IPS-18c (cell line): Measurements from ENCODE around the gene ENOX1.

Source experiments
- H3K4me3 ChIP-seq: 2 replicates; pipeline ENCODE4 v1.7.0; 2013; ENCODE audit warnings: low read depth, mild to moderate bottlenecking, low read length, moderate library complexity; ENCODE audit not compliant: insufficient read depth
- H3K9me3 ChIP-seq: one replicate; pipeline ENCODE4 v1.6.1; 2013; ENCODE audit warnings: mild to moderate bottlenecking, low read length, moderate library complexity; ENCODE audit not compliant: control insufficient read depth, insufficient read depth

The ENOX1 gene

GRCh38 chr13:43331672-43332071 lies 455.1 kb downstream of the ENOX1 start:
- no peak overlapping the region for H3K4me3 ChIP-seq
- H3K9me3 ChIP-seq = no peaks in the 10 kb centered on the region

- Histone ChIP-seq H3K9me3 (no peaks in the 10 kb centered on the region), H3K4me3 (no peak overlapping the region)
These were observed 457.1 kb downstream of the ENOX1 start for GRCh38 chr13:43329702-43330101.

GRCh38 chr13:43328907-43329306 lies 457.9 kb downstream of the ENOX1 start:
- H3K4me3 ChIP-seq = no peak overlapping the region
- no peaks in the 10 kb centered on the region for H3K9me3 ChIP-seq

- no peak overlapping the region for H3K4me3 ChIP-seq
- H3K9me3 ChIP-seq = no peaks in the 10 kb centered on the region
These were observed 460.7 kb downstream of the ENOX1 start for GRCh38 chr13:43326100-43326499.

GRCh38 chr13:43325636-43326035 lies 461.1 kb downstream of the ENOX1 start:
- no peaks in the 10 kb centered on the region for H3K9me3 ChIP-seq
- no peak overlapping the region for H3K4me3 ChIP-seq

- Histone ChIP-seq H3K4me3 (no peak overlapping the region), H3K9me3 (no peaks in the 10 kb centered on the region)
These were observed 462.6 kb downstream of the ENOX1 start for GRCh38 chr13:43324129-43324528.

- Histone ChIP-seq H3K4me3 (no peak overlapping the region), H3K9me3 (no peaks in the 10 kb centered on the region)
These were observed 466.9 kb downstream of the ENOX1 start for GRCh38 chr13:43319617-43320444.

- no peak overlapping the region for H3K4me3 ChIP-seq
These were observed 469.8 kb downstream of the ENOX1 start for GRCh38 chr13:43316946-43317353.

GRCh38 chr13:43316281-43316680 lies 470.5 kb downstream of the ENOX1 start:
- Histone ChIP-seq H3K4me3 (no peak overlapping the region), H3K9me3 (no peaks in the 10 kb centered on the region)

More at GRCh38 chr13:43316946-43317353, 469.8 kb downstream of the ENOX1 start:
- H3K9me3 ChIP-seq = no peaks in the 10 kb centered on the region

GRCh38 chr13:43315522-43315921 lies 471.2 kb downstream of the ENOX1 start:
- no peak overlapping the region for H3K4me3 ChIP-seq
- H3K9me3 ChIP-seq = no peaks in the 10 kb centered on the region

GRCh38 chr13:43309311-43309710 lies 477.5 kb downstream of the ENOX1 start:
- H3K4me3 ChIP-seq = no peak overlapping the region
- H3K9me3 ChIP-seq = no peaks in the 10 kb centered on the region

- no peak overlapping the region for H3K4me3 ChIP-seq
- no peaks in the 10 kb centered on the region for H3K9me3 ChIP-seq
These were observed 478.8 kb downstream of the ENOX1 start for GRCh38 chr13:43307921-43308433.

GRCh38 chr13:43307221-43307920 lies 479.4 kb downstream of the ENOX1 start:
- H3K4me3 ChIP-seq = no peak overlapping the region

GRCh38 chr13:43306372-43306771 lies 480.4 kb downstream of the ENOX1 start:
- Histone ChIP-seq H3K4me3 (no peak overlapping the region), H3K9me3 (no peaks in the 10 kb centered on the region)

More at GRCh38 chr13:43307221-43307920, 479.4 kb downstream of the ENOX1 start:
- no peaks in the 10 kb centered on the region for H3K9me3 ChIP-seq

GRCh38 chr13:43305416-43305815 lies 481.4 kb downstream of the ENOX1 start:
- Histone ChIP-seq H3K9me3 (no peaks in the 10 kb centered on the region), H3K4me3 (no peak overlapping the region)

GRCh38 chr13:43304945-43305344 lies 481.8 kb downstream of the ENOX1 start:
- no peak overlapping the region for H3K4me3 ChIP-seq
- no peaks in the 10 kb centered on the region for H3K9me3 ChIP-seq

- Histone ChIP-seq H3K4me3 (no peak overlapping the region), H3K9me3 (no peaks in the 10 kb centered on the region)
These were observed 482.3 kb downstream of the ENOX1 start for GRCh38 chr13:43304449-43304848.
